GM21825 (cell line): ENCODE data around the gene NT5DC1.

Source experiments
- ATAC-seq: cut with Tn5 transposase; IDR thresholded peaks from one replicate; pipeline ENCODE4 v1.9.1; 2021; ENCODE audit warnings: mild to moderate bottlenecking, moderate library complexity; ENCODE audit not compliant: unreplicated experiment

The NT5DC1 gene

DNA sequence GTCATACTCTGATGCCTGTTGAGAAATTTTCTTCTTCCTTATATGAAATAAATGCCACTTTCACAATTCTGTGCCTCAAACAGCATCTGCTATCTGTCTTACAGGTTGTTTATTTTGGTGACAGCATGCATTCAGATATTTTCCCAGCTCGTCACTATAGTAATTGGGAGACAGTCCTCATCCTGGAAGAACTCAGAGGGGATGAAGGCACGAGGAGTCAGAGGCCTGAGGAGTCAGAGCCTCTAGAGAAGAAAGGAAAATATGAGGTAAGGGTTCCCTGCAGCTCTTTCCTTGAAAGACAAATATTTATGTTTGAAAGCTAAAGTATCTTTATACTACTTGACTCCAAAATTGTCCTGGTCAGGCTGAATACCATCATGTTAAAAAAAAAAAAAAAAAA, 137.4 kb downstream of the NT5DC1 start:
- no peak for ATAC-seq

DNA sequence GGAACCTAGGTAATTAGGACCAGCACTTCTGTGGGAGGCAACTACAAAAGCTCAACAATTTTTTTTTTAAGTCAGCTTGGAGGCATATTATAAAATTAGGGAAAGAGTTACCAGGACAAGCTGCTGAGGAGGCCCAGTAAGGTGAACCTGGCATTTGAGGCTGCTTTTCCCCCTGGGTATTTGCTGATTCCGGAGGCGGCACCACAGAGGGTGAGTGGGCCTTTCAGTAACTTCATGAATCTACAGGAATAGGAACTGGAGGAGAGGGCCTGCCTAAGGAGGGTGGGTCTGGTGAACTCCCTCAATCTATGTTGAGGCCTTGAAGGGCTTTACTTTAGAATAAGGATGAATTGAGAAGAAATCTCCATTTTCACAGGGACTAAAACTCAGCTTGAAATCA, 138.6 kb downstream of the NT5DC1 start:
- ATAC-seq, result no peak

DNA sequence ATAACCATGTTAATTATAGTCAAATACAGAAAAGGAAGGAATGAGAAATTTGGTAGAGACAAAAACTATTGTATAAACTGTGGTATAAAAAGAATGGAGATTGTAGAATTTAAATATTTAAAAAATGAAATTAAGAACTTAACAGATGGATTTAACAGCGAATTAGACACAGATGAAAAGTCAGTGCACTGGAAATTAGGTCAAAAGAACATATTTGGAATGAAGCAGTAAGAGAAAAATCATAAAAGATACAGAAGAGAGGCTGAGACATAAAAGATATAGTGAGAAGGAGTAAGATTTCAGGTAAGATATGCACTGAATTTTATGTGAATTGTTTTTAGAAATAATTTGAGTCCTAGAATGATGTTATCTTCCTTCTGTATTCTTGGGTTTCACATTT, 139.2 kb downstream of the NT5DC1 start:
- ATAC-seq, result no peak

DNA sequence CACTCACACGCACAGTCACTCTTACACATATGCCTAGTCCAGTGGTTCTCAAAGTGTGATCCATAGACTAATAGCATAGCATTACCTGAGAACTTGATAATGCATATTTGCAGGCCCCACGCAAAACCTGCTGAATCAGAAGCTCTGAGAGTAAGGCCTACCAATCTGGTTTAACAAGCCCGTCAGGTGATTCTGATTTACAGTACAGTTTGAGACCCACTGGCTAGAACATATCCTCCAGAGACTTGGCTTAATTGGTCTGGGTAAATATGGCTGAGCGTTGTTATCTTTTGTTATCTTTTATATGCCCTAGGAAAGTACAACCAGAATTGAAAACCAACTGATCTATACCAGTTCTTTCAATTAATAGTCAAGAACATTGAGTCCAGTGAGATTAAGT, 143.6 kb downstream of the NT5DC1 start:
- ATAC-seq, result no peak

DNA sequence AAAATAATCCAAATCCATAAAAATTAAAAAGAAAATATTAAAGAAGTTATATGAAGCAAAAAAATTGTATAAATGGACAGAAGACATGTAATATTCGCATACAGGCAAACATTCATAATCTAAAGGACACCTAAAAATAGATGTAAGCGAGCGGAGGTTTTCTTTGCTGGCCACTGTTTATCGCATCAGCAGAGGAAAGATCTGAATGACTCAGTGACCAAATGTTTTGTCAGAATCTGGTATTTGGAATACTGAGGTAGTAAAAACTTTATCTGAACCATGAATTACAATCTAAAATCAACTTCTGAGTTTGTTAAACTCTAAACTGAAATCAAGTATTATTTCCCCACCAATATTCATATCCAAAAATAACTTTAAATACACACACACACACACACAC, 145.4 kb downstream of the NT5DC1 start:
- ATAC-seq, result no peak

DNA sequence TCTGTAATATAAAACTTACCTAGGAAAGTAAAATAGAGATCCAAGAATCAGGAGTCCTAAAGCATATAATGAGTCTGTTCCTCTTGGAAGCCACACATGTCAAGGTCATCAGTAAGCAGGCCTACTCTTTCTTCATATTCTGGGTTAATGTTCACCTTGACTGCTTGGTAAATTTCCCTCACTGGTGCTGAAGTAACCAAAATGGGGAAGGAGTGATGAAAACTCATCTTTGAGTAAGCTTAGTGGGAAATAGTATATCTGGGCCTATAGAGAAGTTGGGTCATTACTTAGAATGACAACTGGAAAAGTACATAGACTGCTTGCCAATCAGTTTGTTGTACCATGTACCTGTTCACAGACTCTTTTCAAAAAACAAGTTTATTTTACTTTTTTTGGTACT, 146.6 kb downstream of the NT5DC1 start:
- no peak for ATAC-seq

DNA sequence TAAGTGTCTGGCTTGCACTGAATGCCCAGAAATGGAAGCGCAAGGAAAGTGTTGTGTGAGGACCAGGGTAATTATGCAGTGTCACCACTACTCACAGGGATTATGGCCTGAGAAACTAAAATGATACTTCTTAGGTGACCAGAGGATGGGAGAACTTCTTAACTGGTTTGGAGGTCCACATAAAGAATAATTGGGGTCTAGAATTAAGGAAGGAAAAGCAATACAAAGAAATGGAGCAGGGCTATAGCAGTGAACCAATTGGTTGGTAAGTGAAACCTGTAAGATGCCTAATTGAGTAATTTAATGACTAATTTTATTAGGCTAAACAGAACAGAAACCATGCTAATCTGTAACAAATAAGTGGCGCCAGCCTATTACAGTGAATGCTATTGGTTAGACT, 147.9 kb downstream of the NT5DC1 start:
- ATAC-seq, result no peak

DNA sequence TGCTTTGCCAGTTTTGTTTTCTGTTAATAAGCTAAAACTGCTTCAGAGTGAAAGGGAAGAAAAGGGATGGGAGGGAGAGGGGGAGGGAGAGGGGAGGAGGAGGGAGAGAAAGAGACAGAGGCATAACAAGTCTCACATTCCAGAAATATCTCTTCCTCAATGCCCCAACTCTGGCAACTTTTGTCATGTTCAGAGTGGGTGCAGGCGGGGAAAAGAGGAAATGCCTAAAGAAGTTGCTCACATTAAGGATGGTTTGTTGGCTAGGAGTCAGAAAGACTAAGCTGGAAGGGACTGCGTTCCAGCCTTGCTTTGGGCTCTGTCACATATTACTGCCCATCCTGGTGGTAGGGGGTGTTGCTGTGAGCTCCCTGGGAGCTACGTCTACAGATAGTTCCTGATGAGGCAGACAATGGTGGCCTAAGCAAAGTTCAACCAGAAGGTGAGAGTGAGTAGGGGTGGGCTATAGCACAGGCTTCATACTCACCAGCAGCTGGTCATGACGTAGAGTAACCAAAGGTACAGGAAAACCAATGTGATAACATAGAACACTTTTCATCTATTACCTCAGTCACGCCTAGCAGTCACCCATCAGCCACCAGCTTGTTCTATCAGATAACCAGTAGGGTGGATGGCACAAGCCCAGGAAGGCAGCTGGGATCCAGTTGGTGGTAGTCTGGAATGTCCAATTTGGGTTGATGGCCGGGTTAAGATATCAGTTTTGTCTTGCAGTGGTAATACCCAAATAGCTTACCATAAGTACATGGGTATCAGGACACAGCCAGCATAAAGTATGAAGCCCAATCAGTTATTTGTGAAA, 151.1 kb downstream of the NT5DC1 start:
- ATAC-seq, result no peak

DNA sequence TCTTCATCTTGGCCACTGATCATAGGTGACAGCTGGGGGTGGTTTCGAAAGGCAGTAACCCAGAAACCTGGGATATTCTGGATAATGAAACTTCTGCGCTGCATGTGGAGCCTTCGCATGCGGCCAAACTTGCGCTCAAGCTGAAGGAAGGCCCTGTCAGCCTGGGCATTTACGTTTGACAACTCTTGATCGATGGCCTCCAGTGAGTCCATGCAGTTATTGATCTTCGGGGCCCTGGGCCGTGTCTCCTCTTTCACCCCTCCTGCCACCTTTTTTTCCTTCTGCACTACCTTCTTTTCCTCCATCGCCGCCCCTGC, 152.5 kb downstream of the NT5DC1 start:
- no peak for ATAC-seq

DNA sequence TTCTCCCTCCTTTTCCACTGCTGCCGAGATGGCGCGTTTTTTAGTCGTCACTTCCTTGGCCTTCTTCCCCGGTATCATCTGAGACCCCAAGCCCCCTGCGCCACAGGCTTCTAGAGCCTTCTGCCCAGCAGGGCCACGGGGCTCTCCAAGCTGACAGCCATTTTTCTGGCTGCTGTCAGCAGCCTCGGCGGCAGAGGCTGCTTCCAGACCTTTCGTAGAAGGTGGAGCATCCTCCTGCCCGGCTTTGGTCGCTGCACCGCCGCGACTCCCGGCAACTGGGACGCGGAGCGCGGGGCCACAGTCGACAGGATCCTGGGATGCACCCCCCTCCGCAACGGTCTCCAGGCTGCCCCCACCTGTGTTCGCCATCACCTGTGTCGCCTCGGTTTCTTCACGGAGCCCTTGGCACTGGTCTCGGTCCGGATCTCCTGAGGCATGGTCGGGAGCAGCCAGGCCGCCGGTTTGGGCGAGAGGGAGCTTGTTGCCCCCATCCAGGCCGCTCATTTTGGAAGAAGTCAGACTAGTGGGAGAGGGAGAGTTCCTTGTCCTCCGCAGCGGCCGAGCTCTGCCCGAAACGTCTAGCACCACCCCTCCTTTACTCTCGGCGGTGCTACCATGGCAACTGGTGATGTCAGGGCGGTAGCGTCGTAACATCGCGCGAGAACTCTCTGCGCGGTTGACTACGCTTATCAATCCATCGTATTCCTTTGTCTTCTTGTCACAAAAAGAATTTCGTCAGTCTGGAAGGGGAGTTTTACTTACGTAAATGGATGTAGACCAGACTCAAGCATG, 153.0 kb downstream of the NT5DC1 start, which contains the start of gene TSPYL4:
Gene TSPYL4, minus strand, starts transcription at position 571 of the 792 bp plus-strand sequence. Its CDS starts 67 bp downstream, at position 504.
- ATAC-seq, result peak; percentile 100

DNA sequence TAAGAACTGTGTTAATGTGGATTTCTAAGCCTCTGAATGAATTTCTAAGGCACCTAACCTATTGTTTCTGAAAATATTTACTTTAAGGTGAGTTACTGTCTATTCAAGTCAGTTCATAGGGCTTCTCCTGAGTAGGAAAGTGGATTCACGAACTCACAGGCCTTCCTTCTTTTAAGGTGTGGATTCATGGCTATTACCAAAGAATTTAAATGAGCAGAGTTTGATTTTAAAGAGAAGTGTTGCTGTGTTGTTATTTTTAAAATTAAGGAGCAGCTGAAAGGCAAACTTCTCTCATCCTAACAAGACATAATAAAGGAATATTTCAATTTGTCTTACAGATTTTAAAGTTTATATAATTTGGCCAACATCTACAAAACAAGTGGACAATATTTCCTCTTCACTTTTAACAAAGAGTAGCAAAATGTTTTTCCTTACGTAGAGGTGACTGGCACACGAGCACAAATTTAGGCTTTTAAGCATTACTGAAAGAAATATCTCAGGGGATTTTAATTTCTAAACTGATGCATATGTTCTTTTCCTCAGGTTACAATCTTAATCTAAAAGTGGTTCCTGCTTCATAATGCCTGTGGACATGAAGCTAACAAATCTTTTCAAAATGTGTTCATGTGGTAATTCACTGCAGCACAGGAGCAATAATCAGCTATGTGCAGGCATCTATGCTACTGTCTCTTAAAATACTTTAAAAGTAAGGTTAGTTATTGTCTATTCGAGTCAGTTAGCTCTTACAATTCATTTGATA, 153.8 kb downstream of the NT5DC1 start:
- ATAC-seq, result peak; percentile 31

DNA sequence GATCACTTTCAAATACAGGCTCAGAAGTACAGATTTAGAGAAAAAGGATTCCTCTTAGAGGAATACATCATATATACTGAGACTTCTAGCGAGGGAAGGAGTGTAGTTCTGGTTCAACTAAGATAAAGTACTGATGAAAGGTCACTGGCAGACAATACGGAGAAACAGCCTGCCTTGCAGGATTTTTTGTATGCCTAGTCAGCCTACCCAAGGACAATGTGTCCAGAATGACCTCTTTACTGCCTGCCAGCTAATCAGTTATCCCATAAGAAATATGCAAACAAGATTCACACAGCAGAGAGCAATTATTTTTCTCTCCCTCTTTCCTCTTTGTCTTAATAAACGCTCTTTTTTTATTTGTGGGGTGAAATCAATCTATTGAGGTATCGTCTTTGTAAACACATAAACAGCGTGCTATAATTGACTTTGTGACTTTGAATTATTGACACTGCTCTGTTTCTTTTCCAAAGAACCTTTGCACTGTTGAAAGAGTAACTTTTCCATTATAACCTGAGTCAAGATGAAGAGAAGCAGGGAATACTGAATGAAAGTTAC, 154.7 kb downstream of the NT5DC1 start:
- no peak for ATAC-seq

DNA sequence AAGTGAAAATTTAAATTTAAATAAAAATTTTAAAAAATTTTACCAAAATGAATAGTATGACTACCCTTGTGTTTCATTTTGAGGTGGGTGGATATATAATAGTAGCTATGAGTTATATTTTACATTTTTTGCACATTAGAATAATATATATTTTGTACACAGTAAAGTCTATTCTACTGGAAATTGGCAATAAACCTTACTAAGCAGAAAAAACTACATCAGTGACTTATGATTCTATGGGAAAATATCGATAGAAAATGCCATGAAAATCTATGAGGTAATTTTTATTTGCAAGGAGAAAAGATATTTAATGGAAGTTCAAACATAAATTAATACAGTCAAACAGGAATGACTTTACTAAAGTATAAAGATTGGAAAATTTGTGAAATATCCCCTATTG, 156.0 kb downstream of the NT5DC1 start:
- ATAC-seq, result no peak

DNA sequence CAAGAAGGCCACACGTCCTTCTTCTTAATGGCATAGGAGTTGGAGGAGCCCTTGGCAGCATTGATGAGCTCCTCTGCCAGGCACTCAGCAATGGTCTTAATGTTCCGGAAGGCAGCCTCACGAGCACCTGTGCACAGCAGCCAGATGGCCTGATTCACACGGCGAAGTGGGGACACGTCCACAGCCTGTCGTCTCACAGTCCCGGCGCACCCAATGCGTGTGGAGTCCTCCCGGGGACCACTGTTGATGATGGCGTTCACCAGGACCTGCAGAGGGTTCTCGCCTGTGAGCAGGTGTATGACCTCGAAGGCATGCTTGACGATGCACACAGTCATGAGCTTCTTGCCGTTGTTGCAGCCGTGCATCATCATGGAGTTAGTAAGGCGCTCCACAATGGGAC, 157.9 kb downstream of the NT5DC1 start:
- no peak for ATAC-seq

DNA sequence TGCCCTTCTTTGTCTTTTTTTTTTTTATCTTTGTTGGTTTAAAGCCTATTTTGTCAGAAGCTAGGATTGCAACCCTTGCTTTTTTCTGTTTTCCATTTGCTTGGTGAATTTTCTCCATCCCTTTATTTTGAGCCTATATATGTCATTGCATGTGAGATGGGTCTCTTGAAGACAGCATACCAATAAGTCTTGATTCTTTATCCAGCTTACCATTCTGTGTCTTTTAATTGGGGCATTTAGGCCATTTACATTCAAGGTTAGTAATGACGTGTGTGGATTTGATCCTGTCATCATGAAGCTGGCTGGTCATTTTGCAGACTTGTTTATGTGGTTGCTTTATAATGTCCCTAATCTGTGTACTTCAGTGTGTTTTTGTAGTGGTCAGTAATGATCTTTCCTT, 162.7 kb downstream of the NT5DC1 start:
- ATAC-seq, result no peak

DNA sequence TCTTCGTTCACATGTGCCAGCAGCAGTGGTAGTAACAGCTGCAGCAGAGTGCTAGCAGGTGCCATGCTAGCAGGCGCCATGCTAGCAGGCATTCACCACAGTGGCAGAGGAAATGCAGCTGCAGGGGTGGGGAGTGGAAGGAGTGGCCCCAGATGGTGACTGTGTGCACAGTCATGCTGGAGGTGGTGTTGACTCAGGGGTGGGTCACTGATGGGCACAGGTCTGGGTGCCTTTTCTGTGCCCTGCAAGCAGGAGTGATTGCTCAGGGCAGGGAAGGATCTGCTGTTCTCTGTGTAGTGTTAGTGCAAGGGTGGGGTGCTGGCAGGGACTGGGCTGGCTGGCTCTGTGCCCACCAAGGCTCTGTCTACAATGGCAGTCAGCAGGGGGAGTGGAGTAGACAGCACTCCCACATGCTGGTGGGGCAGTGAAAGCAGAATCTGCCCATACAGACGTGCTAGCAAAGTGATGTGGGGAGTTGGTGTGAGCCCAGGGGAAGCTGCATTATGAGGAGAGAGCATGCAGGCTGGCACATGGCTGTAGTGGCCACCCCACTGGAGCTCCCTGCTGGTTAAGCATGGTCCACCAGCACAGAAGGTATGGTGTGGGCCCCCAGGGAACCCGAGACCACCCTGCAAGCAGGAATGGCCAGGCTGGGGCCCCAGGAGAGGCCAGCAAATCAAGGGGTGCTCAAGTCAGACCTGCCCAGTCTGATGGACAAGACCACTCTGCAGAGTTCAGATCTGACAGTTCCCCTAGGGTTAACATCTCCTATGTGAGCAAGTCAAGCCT, 164.6 kb downstream of the NT5DC1 start:
- ATAC-seq, result no peak

DNA sequence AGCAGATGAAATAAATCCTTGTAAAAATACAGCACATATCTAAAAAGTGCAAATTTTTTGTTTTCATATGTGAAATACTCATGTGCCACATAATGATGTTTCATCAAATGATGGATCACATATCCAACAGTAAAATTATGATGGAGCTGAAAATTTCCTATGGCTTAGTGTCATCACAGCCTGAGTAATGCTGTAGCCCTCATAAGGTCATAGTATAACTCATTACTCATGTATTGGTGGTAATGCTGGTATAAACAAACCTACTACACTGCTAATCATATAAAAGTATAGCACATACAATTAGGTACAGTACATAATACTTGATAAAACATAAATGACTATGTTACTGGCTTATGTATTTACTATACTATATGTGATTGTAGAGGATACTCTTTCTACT, 166.2 kb downstream of the NT5DC1 start:
- no peak for ATAC-seq

DNA sequence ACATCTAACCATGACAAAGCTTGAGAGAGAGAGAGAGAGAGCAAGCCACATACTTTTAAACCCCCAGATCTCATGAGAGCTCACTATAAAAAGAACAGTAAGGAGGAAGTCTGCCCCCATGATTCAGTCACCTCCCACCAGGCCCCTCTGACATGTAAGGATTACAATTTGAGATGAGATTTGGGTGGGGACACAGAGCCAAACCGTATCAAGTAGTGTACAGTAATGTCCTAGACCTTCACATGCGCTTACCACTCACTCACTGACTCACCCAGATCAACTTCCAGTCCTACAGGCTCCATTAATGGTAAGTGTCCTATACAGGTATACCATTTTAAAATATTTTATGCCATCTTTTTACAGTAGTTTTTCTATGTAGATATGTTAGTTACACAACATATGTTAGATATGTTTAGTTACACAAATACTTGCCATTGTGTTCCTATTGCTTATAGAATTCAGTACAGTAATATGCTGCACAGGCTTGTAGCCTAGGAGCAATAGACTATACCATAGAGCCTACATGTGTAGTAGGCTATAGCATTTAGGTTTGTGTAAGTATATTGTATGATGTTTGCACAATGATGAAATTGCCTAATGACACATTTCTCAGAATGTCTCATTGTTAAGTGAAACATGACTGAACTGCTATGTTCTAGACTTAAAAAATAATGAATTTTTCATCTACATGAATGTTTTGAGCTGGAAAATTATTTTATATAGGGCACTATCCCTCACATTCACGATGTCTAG, 167.4 kb downstream of the NT5DC1 start:
- no peak for ATAC-seq

DNA sequence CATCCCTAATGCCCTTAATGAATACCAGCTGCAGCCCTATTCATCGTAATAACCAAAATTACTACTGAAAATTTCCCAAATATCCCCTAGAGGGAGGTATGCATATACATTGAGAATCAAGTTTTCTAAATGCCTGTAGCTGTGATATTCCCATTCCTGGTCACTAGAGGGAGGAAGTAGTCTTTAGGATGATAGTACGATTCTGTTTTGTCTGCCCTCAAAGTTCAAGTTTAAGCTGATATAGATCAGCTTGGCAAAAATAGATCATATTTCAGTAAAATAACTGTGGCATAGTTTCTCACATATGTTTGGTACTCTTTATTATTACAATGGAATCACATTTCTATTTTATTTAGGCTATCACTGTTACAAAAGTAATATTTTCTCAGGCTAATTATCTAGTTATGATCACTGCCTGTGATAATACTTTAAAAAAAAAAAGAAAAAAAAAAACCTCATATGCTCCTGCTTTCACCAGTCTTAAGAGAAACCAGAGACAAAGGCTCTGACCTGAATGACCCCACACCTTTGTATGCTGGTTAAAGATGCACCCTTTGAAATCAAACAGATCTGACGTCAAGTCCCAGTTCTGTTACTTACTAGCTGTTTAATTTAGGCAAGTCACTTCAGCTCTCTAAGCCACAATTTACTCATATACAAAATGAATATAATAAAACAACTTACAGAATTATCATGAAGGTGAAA, 168.1 kb downstream of the NT5DC1 start:
- peak; percentile 90 for ATAC-seq
